IPS-20b (cell line): ENCODE data around the gene TSPAN3.

Experiments
- H3K27ac ChIP-seq: one replicate; pipeline ENCODE4 v1.5.1; 2013; ENCODE audit warnings: low read length
- H3K27me3 ChIP-seq: 2 replicates; pipeline ENCODE4 v1.6.1; 2013; ENCODE audit warnings: mild to moderate bottlenecking, low read length, inconsistent platforms; ENCODE audit not compliant: insufficient read depth
- H3K36me3 ChIP-seq: 2 replicates; pipeline ENCODE4 v1.6.1; 2013; ENCODE audit warnings: low read depth, mild to moderate bottlenecking, inconsistent platforms, low read length, moderate library complexity; ENCODE audit not compliant: insufficient read depth
- H3K4me1 ChIP-seq: 2 replicates; pipeline ENCODE4 v1.6.1; 2013; ENCODE audit warnings: mild to moderate bottlenecking, control low read depth, inconsistent platforms, low read length, moderate library complexity; ENCODE audit not compliant: insufficient read depth
- H3K4me3 ChIP-seq: 2 replicates; pipeline ENCODE4 v1.5.1; 2013; ENCODE audit warnings: mild to moderate bottlenecking, low read length, inconsistent platforms
- H3K9ac ChIP-seq: 2 replicates; pipeline ENCODE4 v1.6.1; 2013; ENCODE audit warnings: low read depth, mild to moderate bottlenecking, inconsistent platforms, low read length, moderate library complexity
- H3K9me3 ChIP-seq: 2 replicates; pipeline ENCODE4 v1.6.1; 2013; ENCODE audit warnings: mild to moderate bottlenecking, low read depth, low read length, inconsistent platforms; ENCODE audit not compliant: insufficient read depth

The TSPAN3 gene

GRCh38 chr15:77066971-77067690, 3.8 kb downstream of the TSPAN3 start:
- Histone ChIP-seq H3K36me3 (no peaks in the 10 kb centered on the region), H3K4me1 (peaks cover 9% of the 10 kb centered on the region), H3K27me3 (peaks cover 9% of the 10 kb centered on the region; the same call in 1 of the 2 replicates), H3K27ac (no peak overlapping the region), H3K9me3 (no peaks in the 10 kb centered on the region), H3K9ac (no peak overlapping the region), H3K4me3 (no peak overlapping the region)

GRCh38 chr15:77064539-77065308, 6.2 kb downstream of the TSPAN3 start:
- H3K27ac ChIP-seq: no peak overlapping the region
- H3K9me3 ChIP-seq: no peaks in the 10 kb centered on the region
- peaks cover 4% of the 10 kb centered on the region; the same call in 1 of the 2 replicates for H3K27me3 ChIP-seq
- peaks cover 11% of the 10 kb centered on the region for H3K4me1 ChIP-seq
- no peak overlapping the region for H3K9ac ChIP-seq
- H3K36me3 ChIP-seq: no peaks in the 10 kb centered on the region
- H3K4me3 ChIP-seq: no peak overlapping the region

- H3K4me3 ChIP-seq: no peak overlapping the region
Observed at GRCh38 chr15:77064063-77064462, 6.8 kb downstream of the TSPAN3 start.

GRCh38 chr15:77063249-77063648, 7.7 kb downstream of the TSPAN3 start:
- no peak overlapping the region for H3K9ac ChIP-seq

More at GRCh38 chr15:77064063-77064462, 6.8 kb downstream of the TSPAN3 start:
- Histone ChIP-seq H3K27me3 (no peaks in the 10 kb centered on the region), H3K27ac (no peak overlapping the region), H3K9me3 (no peaks in the 10 kb centered on the region), H3K4me1 (peaks cover 7% of the 10 kb centered on the region; the same call in 1 of the 2 replicates), H3K36me3 (no peaks in the 10 kb centered on the region), H3K9ac (no peak overlapping the region)

GRCh38 chr15:77060546-77060945, 10.4 kb downstream of the TSPAN3 start:
- Histone ChIP-seq H3K27me3 (no peaks in the 10 kb centered on the region), H3K4me3 (no peak overlapping the region), H3K9me3 (no peaks in the 10 kb centered on the region), H3K27ac (no peak overlapping the region), H3K36me3 (no peaks in the 10 kb centered on the region), H3K4me1 (peaks cover 11% of the 10 kb centered on the region; the same call in 1 of the 2 replicates), H3K9ac (no peak overlapping the region)

More at GRCh38 chr15:77063249-77063648, 7.7 kb downstream of the TSPAN3 start:
- H3K4me3 ChIP-seq: no peak overlapping the region
- H3K4me1 ChIP-seq: peaks cover 7% of the 10 kb centered on the region; the same call in 1 of the 2 replicates
- H3K27ac ChIP-seq: no peak overlapping the region
- no peaks in the 10 kb centered on the region for H3K36me3 ChIP-seq
- H3K27me3 ChIP-seq: no peaks in the 10 kb centered on the region
- H3K9me3 ChIP-seq: no peaks in the 10 kb centered on the region

GRCh38 chr15:77059786-77060361, 11.0 kb downstream of the TSPAN3 start:
- Histone ChIP-seq H3K9ac (no peak overlapping the region), H3K27ac (no peak overlapping the region), H3K4me1 (peaks cover 11% of the 10 kb centered on the region; the same call in 1 of the 2 replicates), H3K4me3 (no peak overlapping the region), H3K9me3 (no peaks in the 10 kb centered on the region), H3K27me3 (no peaks in the 10 kb centered on the region), H3K36me3 (no peaks in the 10 kb centered on the region)

GRCh38 chr15:77058468-77058867, 12.4 kb downstream of the TSPAN3 start:
- H3K36me3 ChIP-seq: peaks cover 4% of the 10 kb centered on the region; the same call in 1 of the 2 replicates
- peaks cover 7% of the 10 kb centered on the region; the same call in 1 of the 2 replicates for H3K4me1 ChIP-seq
- H3K9me3 ChIP-seq: no peaks in the 10 kb centered on the region
- H3K4me3 ChIP-seq: no peak overlapping the region
- no peaks in the 10 kb centered on the region for H3K27me3 ChIP-seq
- H3K9ac ChIP-seq: no peak overlapping the region
- H3K27ac ChIP-seq: no peak overlapping the region

- Histone ChIP-seq H3K9ac (no peak overlapping the region), H3K9me3 (no peaks in the 10 kb centered on the region), H3K27ac (no peak overlapping the region), H3K27me3 (no peaks in the 10 kb centered on the region), H3K36me3 (peaks cover 7% of the 10 kb centered on the region; the same call in 1 of the 2 replicates), H3K4me1 (peaks cover 10% of the 10 kb centered on the region; the same call in 1 of the 2 replicates), H3K4me3 (no peak overlapping the region)
Observed at GRCh38 chr15:77057685-77058084, 13.2 kb downstream of the TSPAN3 start.

- H3K27me3 ChIP-seq: no peaks in the 10 kb centered on the region
- H3K9ac ChIP-seq: no peak overlapping the region
- no peak overlapping the region for H3K27ac ChIP-seq
- no peaks in the 10 kb centered on the region for H3K9me3 ChIP-seq
- no peak overlapping the region for H3K4me3 ChIP-seq
- H3K4me1 ChIP-seq: peaks cover 10% of the 10 kb centered on the region; the same call in 1 of the 2 replicates
- peaks cover 14% of the 10 kb centered on the region for H3K36me3 ChIP-seq
Observed at GRCh38 chr15:77057072-77057471, 13.8 kb downstream of the TSPAN3 start.

GRCh38 chr15:77053709-77054108, 17.2 kb downstream of the TSPAN3 start:
- H3K9ac ChIP-seq: no peak overlapping the region
- H3K27ac ChIP-seq: no peak overlapping the region
- H3K4me1 ChIP-seq: peaks cover 7% of the 10 kb centered on the region; the same call in 1 of the 2 replicates
- H3K27me3 ChIP-seq: no peaks in the 10 kb centered on the region
- no peaks in the 10 kb centered on the region for H3K9me3 ChIP-seq
- H3K36me3 ChIP-seq: peaks cover 45% of the 10 kb centered on the region
- no peak overlapping the region for H3K4me3 ChIP-seq

GRCh38 chr15:77052556-77052955, 18.4 kb downstream of the TSPAN3 start:
- Histone ChIP-seq H3K4me1 (peaks cover 7% of the 10 kb centered on the region; the same call in 1 of the 2 replicates), H3K9me3 (no peaks in the 10 kb centered on the region), H3K27ac (no peak overlapping the region), H3K36me3 (peaks cover 54% of the 10 kb centered on the region), H3K4me3 (no peak overlapping the region), H3K27me3 (no peaks in the 10 kb centered on the region), H3K9ac (no peak overlapping the region)
